MCF 10A (cell line): ENCODE measurements around the gene RGS10. TPM values are rescaled to one million over a fixed set of nuclear protein-coding genes. Genes with fewer than 3 reads are reported as not detected.

Source experiments
- BruUV-seq: library from RNA; stranded (reverse); fragments of 400-500 nt; replicated peaks from 2 replicates; lab custom pipeline; 2021; lab: Mats Ljungman, UMichigan
- CTCF ChIA-PET: fragments of 300-600 bp; sonication (Branson Sonifier 250); formaldehyde crosslinking; extraction: SDS; loops from one replicate; lab custom pipeline; 2021; ENCODE audit warnings: antibody characterized with exemption, inconsistent platforms; lab: Yijun Ruan, JAX
- POLR2A ChIA-PET: fragments of 300-600, 350-650 bp; sonication (Branson Sonifier 250); formaldehyde crosslinking; extraction: SDS; loops from one replicate; lab custom pipeline; 2020; ENCODE audit warnings: antibody characterized with exemption, inconsistent platforms; lab: Yijun Ruan, JAX
- DNase-seq: peaks from one replicate; pipeline ENCODE4 v3.0.0-alpha.2; 2018; ENCODE audit not compliant: unreplicated experiment
- H3K27ac Mint-ChIP-seq: one replicate; pipeline ENCODE4 v1.8.0; 2022; ENCODE audit warnings: mild to moderate bottlenecking, low read depth, mixed read lengths; ENCODE audit not compliant: unreplicated experiment
- H3K27me3 Mint-ChIP-seq: one replicate; pipeline ENCODE4 v1.8.0; 2022; ENCODE audit warnings: mixed read lengths; ENCODE audit not compliant: insufficient read depth, unreplicated experiment
- H3K36me3 Mint-ChIP-seq: one replicate; pipeline ENCODE4 v1.8.0; 2022; ENCODE audit warnings: mild to moderate bottlenecking, moderate library complexity, mixed read lengths; ENCODE audit not compliant: insufficient read depth, unreplicated experiment
- H3K4me1 Mint-ChIP-seq: one replicate; pipeline ENCODE4 v1.8.0; 2022; ENCODE audit warnings: mixed read lengths; ENCODE audit not compliant: insufficient read depth, unreplicated experiment
- H3K4me3 Mint-ChIP-seq: one replicate; pipeline ENCODE4 v1.8.0; 2022; ENCODE audit warnings: mild to moderate bottlenecking, moderate library complexity, mixed read lengths; ENCODE audit not compliant: unreplicated experiment
- H3K9me3 Mint-ChIP-seq: one replicate; pipeline ENCODE4 v1.8.0; 2022; ENCODE audit warnings: mixed read lengths; ENCODE audit not compliant: unreplicated experiment
- CTCF ChIP-seq: fragments of 200-600 bp; IDR thresholded peaks from one replicate; pipeline ENCODE4 v1.8.0; 2022; ENCODE audit warnings: antibody characterized with exemption, mild to moderate bottlenecking; ENCODE audit not compliant: unreplicated experiment
- intact Hi-C: fragments of 100-400 bp; cut with micrococcal nuclease; formaldehyde crosslinking; loops from 2 replicates; pipeline ENCODE4 v1.14.1; 2022
- total RNA-seq: library from RNA; stranded (reverse); gene quantifications from 2 replicates; pipeline ENCODE4 v1.2.3, GENCODE V29; 2022

The RGS10 gene
- total RNA-seq, 1 experiment from 2014 or later = 26.0 TPM

DNA sequence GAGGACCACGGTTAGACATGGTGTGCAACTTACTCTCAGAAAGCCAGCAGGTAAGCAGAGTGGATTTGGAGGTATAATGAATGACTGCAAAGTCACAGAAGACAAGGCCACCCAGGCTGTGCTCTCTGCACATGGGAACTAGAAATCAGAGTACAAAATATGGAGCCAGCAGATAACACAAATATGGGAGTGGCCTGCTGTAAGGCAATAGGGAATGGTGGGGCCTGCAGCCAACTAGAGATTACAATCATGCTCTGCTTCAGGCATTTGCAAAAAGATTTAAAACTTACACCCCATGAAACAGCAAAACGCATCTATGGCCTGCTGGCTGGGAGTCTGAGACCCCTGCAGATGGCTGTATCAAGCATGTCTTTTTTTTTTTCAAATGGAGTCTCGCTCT, 47.0 kb downstream of the RGS10 start:
- peaks cover 8% of the 10 kb centered on the region for H3K36me3 Mint-ChIP-seq
- H3K9me3 Mint-ChIP-seq = no peaks in the 10 kb centered on the region
- no peak overlapping the region for H3K27ac Mint-ChIP-seq
- peaks cover 7% of the 10 kb centered on the region for H3K4me1 Mint-ChIP-seq
- intact Hi-C loops = no loop called here
- no TSS peak for BruUV-seq
- ChIA-PET POLR2A (no interaction called here), CTCF (no interaction called here)
- no peak overlapping the region for H3K4me3 Mint-ChIP-seq
- H3K27me3 Mint-ChIP-seq = no peaks in the 10 kb centered on the region
- no peak for TF ChIP-seq CTCF
- DNase-seq = no peak

GRCh38 chr10:119495021-119495505, 47.5 kb downstream of the RGS10 start:
- no peak overlapping the region for H3K27ac Mint-ChIP-seq
- H3K9me3 Mint-ChIP-seq = no peaks in the 10 kb centered on the region
- peaks cover 7% of the 10 kb centered on the region for H3K4me1 Mint-ChIP-seq
- DNase-seq = peak; percentile 11
- intact Hi-C loops = no loop called here
- POLR2A ChIA-PET = no interaction called here
- CTCF ChIA-PET = interaction anchor here (1.2 kb wide), 1 partner anchor 296 kb away, joined by 3 read pairs; no protein-coding TSS in a partner anchor
- no peak for TF ChIP-seq CTCF
- no peak overlapping the region for H3K4me3 Mint-ChIP-seq
- H3K27me3 Mint-ChIP-seq = no peaks in the 10 kb centered on the region
- H3K36me3 Mint-ChIP-seq = peaks cover 8% of the 10 kb centered on the region
- no TSS peak for BruUV-seq

- no peak for DNase-seq
- Mint-ChIP-seq H3K9me3 (no peaks in the 10 kb centered on the region), H3K4me3 (no peak overlapping the region), H3K27me3 (no peaks in the 10 kb centered on the region), H3K27ac (no peak overlapping the region), H3K36me3 (peaks cover 8% of the 10 kb centered on the region), H3K4me1 (peaks cover 7% of the 10 kb centered on the region)
- ChIA-PET POLR2A (interaction anchor here (0.7 kb wide), 1 partner anchor 413 kb away, joined by 3 read pairs; no protein-coding TSS in a partner anchor), CTCF (interaction anchor here (1.2 kb wide), 1 partner anchor 295 kb away, joined by 3 read pairs; no protein-coding TSS in a partner anchor)
- no TSS peak for BruUV-seq
- TF ChIP-seq CTCF = no peak
- intact Hi-C loops = no loop called here
Observed at GRCh38 chr10:119494236-119495020, 48.1 kb downstream of the RGS10 start.

DNA sequence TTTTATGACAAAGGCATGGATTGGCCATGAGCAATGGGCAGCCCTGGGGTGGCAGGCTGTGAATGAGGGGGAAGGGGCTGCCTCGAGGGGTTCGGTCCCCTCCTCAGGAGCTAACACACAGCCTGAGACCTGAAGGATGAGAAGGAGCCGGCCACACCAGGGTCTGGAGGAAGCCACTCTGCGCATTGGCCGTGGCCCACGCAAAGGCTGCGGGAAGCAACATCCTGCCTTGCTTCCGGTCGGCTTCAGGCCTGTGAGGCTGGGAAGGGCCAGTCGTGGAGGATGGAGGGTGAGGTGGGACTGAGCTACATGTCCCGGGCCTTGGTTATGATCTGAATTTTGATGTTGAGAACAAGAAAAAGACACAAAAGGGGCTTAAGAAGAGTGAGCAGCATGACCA, 49.4 kb downstream of the RGS10 start:
- DNase-seq = no peak
- no peak for TF ChIP-seq CTCF
- Mint-ChIP-seq H3K4me1 (peaks cover 7% of the 10 kb centered on the region), H3K9me3 (no peaks in the 10 kb centered on the region), H3K27ac (no peak overlapping the region), H3K36me3 (peaks cover 8% of the 10 kb centered on the region), H3K4me3 (no peak overlapping the region), H3K27me3 (no peaks in the 10 kb centered on the region)
- ChIA-PET CTCF (interaction anchor here (0.5 kb wide), 1 partner anchor 380 kb away, joined by 4 read pairs; the partner anchor contains the start of gene MCMBP), POLR2A (no interaction called here)
- BruUV-seq = no TSS peak
- intact Hi-C loops = no loop called here
